Activated naive CD4-positive, alpha-beta T cell treated with anti-CD3 and anti-CD28 coated beads, Interleukin-2, amount 50 U/mL, for 16 hours (primary cell): ENCODE results near the gene STX7.
A peak's percentile ranks its signal among the peaks of the same experiment; 100 is the strongest.
"Not testable (repeated sequence)": the region's sequence is repeated elsewhere in the genome, so short reads cannot be mapped to it uniquely, and the experiment has no call there.

Experiments used
- DNase-seq: peaks from one replicate; pipeline ENCODE4 v3.0.0-alpha.2; 2020

Gene STX7

GRCh38 chr6:132512638-132513632 is at the start of gene STX7:
TSS of gene STX7 (minus strand) at chr6:132513116. CDS start at chr6:132503530, 9,586 bp downstream.
- peak; percentile 87 for DNase-seq

- DNase-seq: not testable (repeated sequence)
These were observed 47.2 kb upstream of the STX7 start for GRCh38 chr6:132560087-132560486.

GRCh38 chr6:132552372-132552771 is 39.5 kb upstream of the STX7 start, which contains the start of gene TAAR8:
TSS of gene TAAR8 (plus strand) at chr6:132552672. CDS start at chr6:132552693, 21 bp downstream.
- DNase-seq: no peak

- no peak for DNase-seq
These were observed 38.3 kb upstream of the STX7 start for GRCh38 chr6:132551214-132551613.

GRCh38 chr6:132548746-132549463 is 36.0 kb upstream of the STX7 start:
- no peak for DNase-seq

GRCh38 chr6:132544826-132545225 is 31.9 kb upstream of the STX7 start:
- no peak for DNase-seq

GRCh38 chr6:132537977-132538376 is 25.1 kb upstream of the STX7 start, which contains the start of gene TAAR9:
TSS of gene TAAR9 (plus strand) at chr6:132538277. CDS start at chr6:132538290, 13 bp downstream.
- DNase-seq: no peak

GRCh38 chr6:132537145-132537544 is 24.2 kb upstream of the STX7 start:
- DNase-seq: no peak

- DNase-seq: not testable (repeated sequence)
These were observed 21.6 kb upstream of the STX7 start for GRCh38 chr6:132534546-132534945.

- DNase-seq: peak; percentile 60
These were observed 17.5 kb upstream of the STX7 start for GRCh38 chr6:132530293-132530974.

- no peak for DNase-seq
These were observed 14.9 kb upstream of the STX7 start for GRCh38 chr6:132527791-132528190.

GRCh38 chr6:132526461-132526860 is 13.5 kb upstream of the STX7 start:
- DNase-seq: no peak

GRCh38 chr6:132525866-132526265 is 12.9 kb upstream of the STX7 start:
- no peak for DNase-seq

GRCh38 chr6:132524646-132525045 is 11.7 kb upstream of the STX7 start:
- DNase-seq: no peak

GRCh38 chr6:132520953-132521352 is 8.0 kb upstream of the STX7 start:
- DNase-seq: no peak

- no peak for DNase-seq
These were observed 2.5 kb upstream of the STX7 start for GRCh38 chr6:132515386-132515785.

- DNase-seq: no peak
These were observed 1.1 kb upstream of the STX7 start for GRCh38 chr6:132513831-132514545.

GRCh38 chr6:132512342-132512637 is 626 bp downstream of the STX7 start:
- no peak for DNase-seq

- no peak for DNase-seq
These were observed 1.1 kb downstream of the STX7 start for GRCh38 chr6:132511831-132512220.

- no peak for DNase-seq
These were observed 1.6 kb downstream of the STX7 start for GRCh38 chr6:132511210-132511830.

- no peak for DNase-seq
These were observed 5.8 kb downstream of the STX7 start for GRCh38 chr6:132506869-132507808.
